IPS-18c (cell line): Measurements from ENCODE around the gene HPGD.
"Not testable (repeated sequence)": the region's sequence is repeated elsewhere in the genome, so short reads cannot be mapped to it uniquely, and the experiment has no call there.

Experiments used
- H3K4me3 ChIP-seq: 2 replicates; pipeline ENCODE4 v1.7.0; 2013; ENCODE audit warnings: low read depth, mild to moderate bottlenecking, low read length, moderate library complexity; ENCODE audit not compliant: insufficient read depth
- H3K9me3 ChIP-seq: one replicate; pipeline ENCODE4 v1.6.1; 2013; ENCODE audit warnings: mild to moderate bottlenecking, low read length, moderate library complexity; ENCODE audit not compliant: control insufficient read depth, insufficient read depth

HPGD gene

DNA sequence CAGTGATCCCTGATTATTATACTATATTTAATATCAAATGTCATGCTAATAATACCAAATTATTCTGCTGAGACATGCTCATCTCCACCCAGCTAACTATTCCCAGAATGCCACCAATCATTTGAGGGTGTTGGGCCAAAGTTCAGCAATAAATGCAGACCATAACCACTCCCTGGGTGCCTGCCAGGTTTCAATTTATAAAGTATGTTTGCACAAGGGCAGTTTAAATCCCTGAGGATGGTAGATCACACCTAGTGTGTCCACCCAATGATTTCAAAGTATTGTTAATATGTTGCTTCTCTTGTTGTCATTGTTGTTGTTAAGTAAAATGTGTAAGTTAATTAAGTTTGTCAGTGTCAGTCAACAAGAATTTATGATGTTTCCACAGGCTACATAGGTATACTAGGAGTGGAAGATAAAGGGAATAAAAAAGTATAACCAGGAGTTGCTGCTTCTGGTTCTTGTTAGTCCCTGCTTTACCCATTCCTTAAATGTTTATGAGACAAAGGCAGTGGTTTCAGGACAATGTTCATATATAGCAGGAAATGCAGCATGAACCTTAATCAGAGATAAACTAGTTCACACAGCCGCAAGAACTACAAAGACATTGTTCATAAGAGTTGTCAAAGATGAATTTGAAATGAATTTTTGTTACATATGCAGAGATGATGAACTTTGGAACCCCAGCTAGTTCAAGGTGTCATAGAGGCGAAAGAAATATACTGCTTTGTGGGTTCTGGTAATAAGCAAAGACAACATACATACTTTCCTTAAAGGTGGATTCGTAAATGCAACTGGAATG, 25.5 kb downstream of the HPGD start:
- H3K4me3 ChIP-seq: no peak overlapping the region
- H3K9me3 ChIP-seq: no peaks in the 10 kb centered on the region

GRCh38 chr4:174495626-174496025, 26.7 kb downstream of the HPGD start:
- Histone ChIP-seq H3K4me3 (no peak overlapping the region), H3K9me3 (no peaks in the 10 kb centered on the region)

GRCh38 chr4:174494726-174495125, 27.6 kb downstream of the HPGD start:
- Histone ChIP-seq H3K9me3 (no peaks in the 10 kb centered on the region), H3K4me3 (no peak overlapping the region)

DNA sequence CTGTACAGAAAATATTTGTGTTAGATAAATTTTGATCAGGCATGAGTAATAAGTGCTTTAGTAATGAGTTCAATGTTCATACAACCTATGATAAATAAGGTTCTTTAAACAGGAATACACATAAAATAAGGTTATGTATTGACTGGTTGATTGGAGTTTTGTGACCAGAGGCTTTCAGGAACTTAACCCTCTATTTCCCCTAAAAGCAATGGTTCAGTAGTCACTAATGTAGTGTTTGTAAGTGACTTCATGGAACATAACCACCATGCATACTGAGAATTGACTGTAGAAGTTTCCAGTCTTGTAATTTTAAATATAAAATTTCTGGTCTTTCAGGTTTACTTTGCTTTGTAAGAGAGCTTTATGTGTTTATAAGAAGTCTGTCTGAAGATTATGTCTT, 28.1 kb downstream of the HPGD start:
- no peak overlapping the region for H3K4me3 ChIP-seq

GRCh38 chr4:174490451-174490961, 31.8 kb downstream of the HPGD start:
- Histone ChIP-seq H3K4me3 (no peak overlapping the region), H3K9me3 (no peaks in the 10 kb centered on the region)

More for the DNA sequence above, 28.1 kb downstream of the HPGD start:
- H3K9me3 ChIP-seq: no peaks in the 10 kb centered on the region

GRCh38 chr4:174488368-174488767, 33.9 kb downstream of the HPGD start:
- not testable (repeated sequence) for H3K9me3 ChIP-seq, H3K4me3 ChIP-seq

GRCh38 chr4:174485025-174485424, 37.3 kb downstream of the HPGD start:
- H3K9me3 ChIP-seq: no peaks in the 10 kb centered on the region
- H3K4me3 ChIP-seq: no peak overlapping the region

GRCh38 chr4:174483792-174484191, 38.5 kb downstream of the HPGD start:
- H3K4me3 ChIP-seq: no peak overlapping the region
- H3K9me3 ChIP-seq: no peaks in the 10 kb centered on the region

DNA sequence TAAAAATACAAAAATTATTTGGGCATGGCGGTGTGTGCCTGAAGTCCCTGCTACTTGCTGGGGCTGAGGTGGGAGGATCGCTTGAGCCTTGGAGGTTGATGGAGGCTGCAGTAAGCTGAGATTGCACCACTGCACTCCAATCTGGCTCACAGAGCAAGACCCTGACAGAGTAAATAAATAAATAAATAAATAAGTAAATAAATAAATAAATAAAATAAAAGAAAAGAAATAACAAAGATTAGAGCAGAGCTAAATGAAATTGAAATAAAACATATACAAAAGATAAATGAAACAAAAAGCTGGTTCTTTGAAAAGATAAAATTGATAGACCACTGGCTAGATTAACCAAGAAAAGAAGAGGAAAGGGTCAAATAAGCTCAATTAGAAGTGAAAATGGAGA, 43.1 kb downstream of the HPGD start:
- H3K4me3 ChIP-seq: no peak overlapping the region
- no peaks in the 10 kb centered on the region for H3K9me3 ChIP-seq

DNA sequence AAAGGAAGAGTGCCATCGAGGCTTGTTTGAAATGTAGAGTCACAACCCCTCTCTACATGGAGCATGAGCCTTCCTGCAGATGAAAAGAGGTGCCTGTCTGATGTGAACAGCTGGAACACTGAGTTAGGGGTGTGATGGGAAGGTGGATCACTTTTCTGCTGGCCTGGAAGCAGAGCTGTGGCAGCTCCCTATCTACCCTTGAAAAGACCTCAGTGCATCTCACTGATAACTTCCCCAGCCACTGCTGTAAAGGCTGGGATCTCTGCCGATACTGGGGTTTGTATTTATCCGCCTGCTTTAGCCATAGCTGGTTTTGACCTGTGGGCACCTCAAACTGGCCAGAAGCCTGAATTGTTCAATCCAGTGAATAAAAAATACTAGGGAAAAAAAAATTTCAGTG, 46.8 kb downstream of the HPGD start:
- Histone ChIP-seq H3K4me3 (no peak overlapping the region), H3K9me3 (no peaks in the 10 kb centered on the region)

- Histone ChIP-seq H3K9me3 (no peaks in the 10 kb centered on the region), H3K4me3 (no peak overlapping the region)
Observed at GRCh38 chr4:174474457-174475075, 47.7 kb downstream of the HPGD start.

GRCh38 chr4:174467107-174467506, 55.2 kb downstream of the HPGD start:
- Histone ChIP-seq H3K4me3 (no peak overlapping the region), H3K9me3 (no peaks in the 10 kb centered on the region)

- no peaks in the 10 kb centered on the region for H3K9me3 ChIP-seq
- no peak overlapping the region for H3K4me3 ChIP-seq
Observed at GRCh38 chr4:174464949-174465348, 57.3 kb downstream of the HPGD start.

- H3K4me3 ChIP-seq: no peak overlapping the region
- no peaks in the 10 kb centered on the region for H3K9me3 ChIP-seq
Observed at GRCh38 chr4:174461466-174462106, 60.7 kb downstream of the HPGD start.

DNA sequence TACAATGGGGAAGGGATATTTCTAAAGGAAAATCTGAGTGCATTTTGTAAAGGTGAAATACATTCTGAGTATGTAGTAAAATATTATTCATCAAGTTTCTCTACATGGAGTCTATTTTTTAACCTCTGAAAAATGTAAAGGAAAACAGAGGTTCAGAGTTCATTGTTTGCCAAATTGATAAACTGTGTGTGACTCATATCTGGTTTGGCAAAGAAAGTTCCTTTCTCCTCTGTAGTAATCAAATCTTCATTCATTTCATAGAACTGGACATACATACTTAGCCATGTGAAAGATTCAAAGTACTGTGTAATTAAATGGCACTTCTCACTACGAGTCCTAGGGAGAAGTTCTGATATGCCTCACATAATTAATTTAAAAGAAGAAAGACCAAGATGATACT, 61.6 kb downstream of the HPGD start:
- H3K9me3 ChIP-seq: no peaks in the 10 kb centered on the region
- no peak overlapping the region for H3K4me3 ChIP-seq

DNA sequence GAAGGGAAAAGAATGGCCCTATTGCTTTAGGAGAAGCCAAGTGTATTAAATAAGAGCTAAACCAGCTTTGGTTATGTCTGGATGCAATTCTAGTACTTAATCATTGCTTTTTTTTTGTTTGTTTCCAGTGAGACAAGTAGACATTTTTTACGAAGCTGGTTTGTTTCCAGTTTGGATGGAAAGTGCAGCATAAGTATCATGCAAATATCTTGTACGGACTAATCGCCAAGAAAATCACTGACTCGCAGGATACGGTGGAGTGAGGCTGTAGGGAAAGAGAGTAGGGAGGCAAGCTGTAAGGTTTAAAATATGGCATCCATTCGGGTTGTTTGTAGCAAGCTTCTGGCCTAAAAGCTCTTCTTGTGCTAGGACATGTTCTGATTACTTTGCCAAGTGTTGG, 64.8 kb downstream of the HPGD start:
- Histone ChIP-seq H3K9me3 (no peaks in the 10 kb centered on the region), H3K4me3 (no peak overlapping the region)

GRCh38 chr4:174454815-174455473, 67.3 kb downstream of the HPGD start:
- Histone ChIP-seq H3K9me3 (no peaks in the 10 kb centered on the region), H3K4me3 (no peak overlapping the region)
